ENCODE data around the gene CNIH1.

The CNIH1 gene

DNA sequence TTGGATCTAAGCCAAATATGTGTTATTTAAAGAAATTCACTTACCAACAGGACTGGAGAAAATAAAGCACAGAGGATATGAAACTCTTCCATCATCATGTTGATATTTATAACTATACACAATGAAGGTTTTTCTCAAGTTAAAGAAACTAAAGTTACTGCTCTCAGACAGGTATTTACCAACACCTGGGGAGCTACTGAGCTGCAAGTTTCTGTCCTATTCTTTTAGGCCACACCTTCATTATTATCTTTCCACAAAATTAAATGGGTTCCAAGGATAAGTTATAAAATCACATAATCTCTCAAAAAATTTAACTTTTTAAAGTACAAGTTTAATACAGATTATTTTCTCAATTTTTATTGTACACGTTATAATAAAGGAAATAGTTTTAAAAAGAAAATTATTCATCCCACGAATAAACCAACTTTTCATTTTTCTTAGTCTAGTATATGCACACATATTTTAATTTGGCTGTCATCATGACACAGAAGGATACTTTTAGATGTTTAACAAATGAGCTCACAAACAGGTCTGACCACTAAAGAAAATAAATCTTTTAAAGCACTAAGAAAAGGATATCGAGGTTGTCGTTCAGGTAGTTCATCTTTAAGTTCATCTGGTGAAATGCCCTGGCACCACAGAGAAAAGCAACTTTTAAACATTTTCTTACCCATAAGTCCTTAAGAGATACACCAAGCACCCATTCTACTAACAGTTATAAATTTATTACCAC lies 39.8 kb upstream of the CNIH1 start:
- POLR2A ChIA-PET, result no interaction called here
- CTCF ChIA-PET, result interaction anchor here (0.6 to 0.9 kb wide), 2 partner anchors 29 to 39 kb away, joined by 3 to 4 read pairs; partner anchors contain the start of gene CGRRF1

GRCh38 chr14:54478636-54479215 lies 37.6 kb upstream of the CNIH1 start:
- ChIA-PET CTCF (interaction anchor here (1.7 kb wide), 1 partner anchor 10 kb away, joined by 8 read pairs; the partner anchor contains the start of gene GMFB), POLR2A (no interaction called here)
- no peak for DNase-seq (ENCODE audit: low read depth, low spot score)
- H3K4me3 ChIP-seq (ENCODE audit: low read depth, low read length), result no peak overlapping the region
- no peak for TF ChIP-seq CTCF (IDR thresholded peaks at IDR 0.05; ENCODE audit: insufficient read depth, low read length, missing control alignments)

More for the DNA sequence above, 39.8 kb upstream of the CNIH1 start:
- DNase-seq (ENCODE audit: low read depth, low spot score), result no peak
- H3K4me3 ChIP-seq (ENCODE audit: low read depth, low read length), result no peak overlapping the region
- no peak for TF ChIP-seq CTCF (IDR thresholded peaks at IDR 0.05; ENCODE audit: insufficient read depth, low read length, missing control alignments)

- ChIA-PET CTCF (no interaction called here), POLR2A (interaction anchor here (1.2 kb wide), 1 partner anchor 13 kb away, joined by 4 read pairs; no protein-coding TSS in a partner anchor)
- no peak for TF ChIP-seq CTCF (IDR thresholded peaks at IDR 0.05; ENCODE audit: insufficient read depth, low read length, missing control alignments)
- no peak for DNase-seq (ENCODE audit: low read depth, low spot score)
- no peak overlapping the region for H3K4me3 ChIP-seq (ENCODE audit: low read depth, low read length)
Observed at GRCh38 chr14:54475911-54476310, 34.7 kb upstream of the CNIH1 start.

- DNase-seq (ENCODE audit: low read depth, low spot score), result no peak
- POLR2A ChIA-PET, result interaction anchor here (1.2 kb wide), 1 partner anchor 12 kb away, joined by 4 read pairs; no protein-coding TSS in a partner anchor
- CTCF ChIA-PET, result interaction anchor here (1.6 kb wide), 1 partner anchor 8 kb away, joined by 5 read pairs; no protein-coding TSS in a partner anchor
- TF ChIP-seq CTCF (IDR thresholded peaks at IDR 0.05; ENCODE audit: insufficient read depth, low read length, missing control alignments), result no peak
- no peak overlapping the region for H3K4me3 ChIP-seq (ENCODE audit: low read depth, low read length)
Observed at GRCh38 chr14:54475187-54475899, 34.2 kb upstream of the CNIH1 start.

DNA sequence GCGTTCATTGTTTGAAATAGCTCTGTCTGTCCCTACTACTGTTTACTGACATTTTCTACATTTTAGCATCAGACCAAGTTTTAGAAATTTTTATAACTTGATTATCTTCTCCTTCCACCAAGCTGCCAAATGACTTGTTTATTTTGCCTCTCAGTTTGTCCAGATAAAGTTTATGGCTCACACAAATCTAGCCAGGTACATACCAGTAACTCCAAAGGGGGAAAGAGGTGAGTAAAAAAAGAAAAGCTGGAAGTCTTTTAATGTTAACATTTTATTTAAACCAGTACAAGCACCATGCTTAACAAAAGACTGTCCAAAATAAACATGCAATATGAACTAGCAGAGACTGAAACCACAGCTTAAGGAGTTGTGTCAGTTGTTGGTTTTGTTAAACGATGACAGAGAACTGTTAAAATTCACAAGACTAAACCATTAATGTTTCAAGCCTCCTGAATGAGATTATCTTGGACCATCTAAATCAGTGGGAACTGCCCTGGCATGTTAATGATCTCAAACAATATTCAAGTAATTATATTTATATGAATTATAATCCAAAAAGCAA lies 33.1 kb upstream of the CNIH1 start:
- DNase-seq (ENCODE audit: low read depth, low spot score), result no peak
- no peak overlapping the region for H3K4me3 ChIP-seq (ENCODE audit: low read depth, low read length)
- no peak for TF ChIP-seq CTCF (IDR thresholded peaks at IDR 0.05; ENCODE audit: insufficient read depth, low read length, missing control alignments)
- CTCF ChIA-PET, result interaction anchor here (1.0 to 1.6 kb wide), 3 partner anchors 9 to 32 kb away, joined by 3 to 5 read pairs (median 5); partner anchors contain the start of gene GMFB
- POLR2A ChIA-PET, result no interaction called here
